ENCODE data around the gene MGAT3.

DNA sequence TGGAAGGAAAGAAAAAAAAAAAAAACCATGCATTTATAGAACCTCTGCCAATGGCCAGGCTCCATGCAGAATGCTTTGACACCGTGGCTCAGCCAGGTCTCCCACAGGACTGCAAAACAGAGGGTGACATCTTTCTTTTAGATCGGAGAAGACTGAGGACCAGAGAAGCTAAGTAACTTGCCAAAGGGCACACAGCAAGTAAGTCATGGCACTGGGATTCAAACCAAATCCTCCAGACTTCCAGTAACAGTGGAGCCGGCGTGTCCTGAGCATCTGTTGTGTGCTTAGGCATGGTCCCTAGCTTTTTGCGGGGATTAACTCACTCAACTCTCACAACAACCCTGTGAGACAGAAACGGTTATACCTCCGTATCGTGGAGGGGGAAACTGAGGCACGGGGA is 20.7 kb downstream of the MGAT3 start:
- TF ChIP-seq, protein P1, sequence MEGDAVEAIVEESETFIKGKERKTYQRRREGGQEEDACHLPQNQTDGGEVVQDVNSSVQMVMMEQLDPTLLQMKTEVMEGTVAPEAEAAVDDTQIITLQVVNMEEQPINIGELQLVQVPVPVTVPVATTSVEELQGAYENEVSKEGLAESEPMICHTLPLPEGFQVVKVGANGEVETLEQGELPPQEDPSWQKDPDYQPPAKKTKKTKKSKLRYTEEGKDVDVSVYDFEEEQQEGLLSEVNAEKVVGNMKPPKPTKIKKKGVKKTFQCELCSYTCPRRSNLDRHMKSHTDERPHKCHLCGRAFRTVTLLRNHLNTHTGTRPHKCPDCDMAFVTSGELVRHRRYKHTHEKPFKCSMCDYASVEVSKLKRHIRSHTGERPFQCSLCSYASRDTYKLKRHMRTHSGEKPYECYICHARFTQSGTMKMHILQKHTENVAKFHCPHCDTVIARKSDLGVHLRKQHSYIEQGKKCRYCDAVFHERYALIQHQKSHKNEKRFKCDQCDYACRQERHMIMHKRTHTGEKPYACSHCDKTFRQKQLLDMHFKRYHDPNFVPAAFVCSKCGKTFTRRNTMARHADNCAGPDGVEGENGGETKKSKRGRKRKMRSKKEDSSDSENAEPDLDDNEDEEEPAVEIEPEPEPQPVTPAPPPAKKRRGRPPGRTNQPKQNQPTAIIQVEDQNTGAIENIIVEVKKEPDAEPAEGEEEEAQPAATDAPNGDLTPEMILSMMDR (IDR thresholded peaks at IDR 0.05; ENCODE audit: poor library complexity, severe bottlenecking): no peak
- TF ChIP-seq SMC3 (conservative IDR thresholded peaks at IDR 0.05; ENCODE audit: poor library complexity) (no peak), RAD21 (conservative IDR thresholded peaks at IDR 0.05) (no peak), TAF1 (IDR thresholded peaks at IDR 0.05; ENCODE audit: low read depth) (no peak), POLR2AphosphoS5 (IDR thresholded peaks at IDR 0.05) (no peak), EZH2 (IDR thresholded peaks at IDR 0.05; ENCODE audit: borderline replicate concordance, insufficient read depth, low read length, poor library complexity, severe bottlenecking) (no peak), EP300 (conservative IDR thresholded peaks at IDR 0.05; ENCODE audit: poor library complexity, severe bottlenecking) (no peak)
- TF ChIP-seq, protein P2, sequence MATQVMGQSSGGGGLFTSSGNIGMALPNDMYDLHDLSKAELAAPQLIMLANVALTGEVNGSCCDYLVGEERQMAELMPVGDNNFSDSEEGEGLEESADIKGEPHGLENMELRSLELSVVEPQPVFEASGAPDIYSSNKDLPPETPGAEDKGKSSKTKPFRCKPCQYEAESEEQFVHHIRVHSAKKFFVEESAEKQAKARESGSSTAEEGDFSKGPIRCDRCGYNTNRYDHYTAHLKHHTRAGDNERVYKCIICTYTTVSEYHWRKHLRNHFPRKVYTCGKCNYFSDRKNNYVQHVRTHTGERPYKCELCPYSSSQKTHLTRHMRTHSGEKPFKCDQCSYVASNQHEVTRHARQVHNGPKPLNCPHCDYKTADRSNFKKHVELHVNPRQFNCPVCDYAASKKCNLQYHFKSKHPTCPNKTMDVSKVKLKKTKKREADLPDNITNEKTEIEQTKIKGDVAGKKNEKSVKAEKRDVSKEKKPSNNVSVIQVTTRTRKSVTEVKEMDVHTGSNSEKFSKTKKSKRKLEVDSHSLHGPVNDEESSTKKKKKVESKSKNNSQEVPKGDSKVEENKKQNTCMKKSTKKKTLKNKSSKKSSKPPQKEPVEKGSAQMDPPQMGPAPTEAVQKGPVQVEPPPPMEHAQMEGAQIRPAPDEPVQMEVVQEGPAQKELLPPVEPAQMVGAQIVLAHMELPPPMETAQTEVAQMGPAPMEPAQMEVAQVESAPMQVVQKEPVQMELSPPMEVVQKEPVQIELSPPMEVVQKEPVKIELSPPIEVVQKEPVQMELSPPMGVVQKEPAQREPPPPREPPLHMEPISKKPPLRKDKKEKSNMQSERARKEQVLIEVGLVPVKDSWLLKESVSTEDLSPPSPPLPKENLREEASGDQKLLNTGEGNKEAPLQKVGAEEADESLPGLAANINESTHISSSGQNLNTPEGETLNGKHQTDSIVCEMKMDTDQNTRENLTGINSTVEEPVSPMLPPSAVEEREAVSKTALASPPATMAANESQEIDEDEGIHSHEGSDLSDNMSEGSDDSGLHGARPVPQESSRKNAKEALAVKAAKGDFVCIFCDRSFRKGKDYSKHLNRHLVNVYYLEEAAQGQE (IDR thresholded peaks at IDR 0.05; ENCODE audit: borderline replicate concordance): no peak

All from neural cell (in vitro differentiated cells).